B cell (primary cell): ENCODE results near the gene RNF212B. TPM values are rescaled to one million over a fixed set of nuclear protein-coding genes. Genes with fewer than 3 reads are reported as not detected.

ENCODE experiments used
- ATAC-seq: fragments of 200-7000 bp; cut with Tn5 transposase; one replicate; pipeline ENCODE4 v1.10.0; 2021; ENCODE audit warnings: low read depth, mild to moderate bottlenecking, moderate number of reproducible peaks, moderate library complexity
- CTCF ChIA-PET: fragments of 350-600 bp; sonication (Branson Sonifier 250); formaldehyde crosslinking; loops from one replicate; lab custom pipeline; 2021; ENCODE audit warnings: antibody characterized with exemption, inconsistent platforms; lab: Charles Lee
- POLR2A ChIA-PET: fragments of 350-600 bp; sonication (Branson Sonifier 250); formaldehyde crosslinking; loops from one replicate; lab custom pipeline; 2021; ENCODE audit warnings: antibody characterized with exemption; lab: Charles Lee
- DNase-seq: peaks from one replicate; pipeline ENCODE4 v3.0.0; 2013
- H2AFZ ChIP-seq: 2 replicates; pipeline ENCODE4 v1.6.1; 2012; ENCODE audit warnings: mild to moderate bottlenecking, low read depth, low read length; ENCODE audit not compliant: insufficient read depth, poor library complexity, severe bottlenecking
- H3K27ac ChIP-seq, 2 donors: 1 replicate in 1 of 2; 2 replicates in 1 of 2; pipeline ENCODE4 v1.5.1; 2012 to 2013; ENCODE audit warnings: low read length in 2 of 2, mild to moderate bottlenecking in 2 of 2, moderate library complexity in 1 of 2
- H3K27me3 ChIP-seq, 4 experiments: fragments of 200-600 bp in 1 of 4; sonication (generic) in 1 of 4; replicated peaks in 1 of 4; 1 replicate in 2 of 4; 2 replicates in 2 of 4; pipeline versions ENCODE4 v1.6.1 to v1.7.0; 2013 to 2016; ENCODE audit warnings: low read length in 3 of 4, mild to moderate bottlenecking in 2 of 4, mixed read lengths in 1 of 4, moderate library complexity in 1 of 4; ENCODE audit not compliant: insufficient read depth in 4 of 4, control insufficient read depth in 3 of 4; ENCODE audit errors: control extremely low read depth in 1 of 4
- H3K36me3 ChIP-seq, 2 experiments: replicated peaks in 1 of 2; 1 replicate in 1 of 2; 2 replicates in 1 of 2; pipeline versions ENCODE4 v1.6.1 to v1.7.1; 2013; ENCODE audit warnings: low read length in 1 of 2; ENCODE audit not compliant: insufficient read depth in 2 of 2, control insufficient read depth in 1 of 2; ENCODE audit errors: control extremely low read depth in 1 of 2, extremely low read depth in 1 of 2
- H3K4me1 ChIP-seq, 2 donors: fragments of 200-600 bp in 1 of 2; sonication (generic) in 1 of 2; 1 replicate in 1 of 2; 2 replicates in 1 of 2; pipeline versions ENCODE4 v1.5.1 to v1.6.1; 2013 to 2017; ENCODE audit warnings: low read length in 2 of 2; ENCODE audit not compliant: control insufficient read depth in 2 of 2, insufficient read depth in 2 of 2
- H3K4me2 ChIP-seq: replicated peaks from 2 replicates; pipeline ENCODE3; 2012; ENCODE audit warnings: mild to moderate bottlenecking, low read depth, low read length; ENCODE audit not compliant: poor library complexity, severe bottlenecking
- H3K4me3 ChIP-seq, 5 experiments: fragments of 200-600 bp in 1 of 5; sonication (generic) in 1 of 5; 1 replicate in 3 of 5; 2 replicates in 2 of 5; pipeline versions ENCODE4 v1.5.1 to v1.7.0; 2011 to 2016; ENCODE audit warnings: low read length in 4 of 5, mild to moderate bottlenecking in 4 of 5, low read depth in 2 of 5, control low read depth in 1 of 5, moderate library complexity in 1 of 5; ENCODE audit not compliant: insufficient read depth in 1 of 5; ENCODE audit errors: control extremely low read depth in 1 of 5, extremely low read depth in 1 of 5
- H3K79me2 ChIP-seq: fragments of 200-600 bp; sonication (generic); one replicate; pipeline ENCODE4 v1.6.0; 2016; ENCODE audit warnings: low read length; ENCODE audit not compliant: control insufficient read depth, insufficient read depth
- H3K9ac ChIP-seq: fragments of 200-600 bp; sonication (generic); 2 replicates; pipeline ENCODE4 v1.6.1; 2017; ENCODE audit warnings: mild to moderate bottlenecking, low read length, moderate library complexity
- H3K9me3 ChIP-seq, 3 donors: one replicate each; pipeline versions ENCODE4 v1.6.1 to v1.7.1; 2013; ENCODE audit warnings: low read length in 2 of 3; ENCODE audit not compliant: control insufficient read depth in 2 of 3, insufficient read depth in 1 of 3; ENCODE audit errors: control extremely low read depth in 1 of 3
- H4K20me1 ChIP-seq: 2 replicates; pipeline ENCODE4 v1.6.0; 2012; ENCODE audit warnings: mild to moderate bottlenecking, low read length; ENCODE audit not compliant: insufficient read depth, control insufficient read depth, poor library complexity, severe bottlenecking
- H3K27ac Mint-ChIP-seq: one replicate; pipeline ENCODE4 v1.8.0; 2021; ENCODE audit warnings: mixed read lengths
- H3K27me3 Mint-ChIP-seq: one replicate; pipeline ENCODE4 v1.8.0; 2021; ENCODE audit warnings: mixed read lengths
- H3K4me1 Mint-ChIP-seq: one replicate; pipeline ENCODE4 v1.8.0; 2021; ENCODE audit warnings: mixed read lengths
- H3K4me3 Mint-ChIP-seq: one replicate; pipeline ENCODE4 v1.8.0; 2021; ENCODE audit warnings: mixed read lengths
- H3K9me3 Mint-ChIP-seq: one replicate; pipeline ENCODE4 v1.8.0; 2022; ENCODE audit warnings: mixed read lengths; ENCODE audit not compliant: insufficient read depth
- CTCF ChIP-seq: fragments of 200-600 bp; IDR thresholded peaks from one replicate; pipeline ENCODE4 v1.8.0; 2022; ENCODE audit warnings: antibody characterized with exemption, mild to moderate bottlenecking
- EZH2 ChIP-seq: IDR thresholded peaks from 2 replicates; pipeline ENCODE4 v1.6.1; 2012; ENCODE audit warnings: borderline replicate concordance, low read depth, mild to moderate bottlenecking, moderate library complexity, low read length; ENCODE audit not compliant: insufficient read depth, poor library complexity, severe bottlenecking
- WGBS: methylation state at CpG from one replicate; pipeline ENCODE4 v1.1.5; 2013; ENCODE audit warnings: missing lambda C conversion rate; ENCODE audit not compliant: insufficient coverage; 5-methylcytosine and 5-hydroxymethylcytosine counted together
- intact Hi-C: fragments of 100-400 bp; cut with micrococcal nuclease; formaldehyde crosslinking; loops from one replicate; pipeline ENCODE4 v1.10.0; 2022
- polyA plus RNA-seq: library from polyadenylated mRNA; depleted of rRNA; stranded (reverse); fragments of >200 nt; gene quantifications from 2 replicates; pipeline ENCODE4 v1.2.3, GENCODE V29; 2012
- total RNA-seq, 2 donors: library from RNA; stranded (reverse); fragments of 120-200 nt in 1 of 2; gene quantifications; 1 replicate in 1 of 2; 2 replicates in 1 of 2; pipeline versions ENCODE4 v1.2.3 to v1.2.4, GENCODE V29; 2013 to 2022

RNF212B gene
- total and polyA plus RNA-seq, 2 donors (not counting 1 experiment from before 2014, with no cell fraction given) = not detected

- 87% methylated on average over 3 of the region's 6 CpGs for WGBS
- TF ChIP-seq EZH2 (no peak), CTCF (no peak)
- no peaks in the 10 kb centered on the region for H3K9me3 Mint-ChIP-seq
Observed at GRCh38 chr14:23249824-23250223, 12.1 kb downstream of the RNF212B start.

DNA sequence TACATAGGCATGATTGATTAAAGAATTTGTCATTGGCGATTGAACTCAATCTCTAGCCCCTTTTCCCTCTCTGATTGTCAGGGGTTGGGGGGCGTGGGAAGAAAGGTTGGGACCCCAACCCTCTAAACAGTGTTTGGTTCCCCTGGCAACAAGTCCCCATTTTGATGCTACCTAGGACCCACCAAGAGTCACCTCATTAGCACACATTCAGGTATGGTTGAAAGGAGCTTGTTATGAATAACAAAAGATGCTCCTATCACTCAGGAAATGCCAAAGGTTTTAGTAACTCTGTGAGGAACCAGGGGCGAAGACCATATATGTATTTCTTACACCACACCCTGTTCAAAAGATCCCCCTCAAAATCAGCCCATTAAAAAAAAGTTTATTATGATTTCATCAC, 14.3 kb downstream of the RNF212B start:
- intact Hi-C loops = no loop called here
- WGBS = no CpG with 5 or more reads among the region's 3 CpGs
- ATAC-seq = no peak
- H3K4me3 Mint-ChIP-seq = no peak overlapping the region
- no peak overlapping the region for H2AFZ ChIP-seq
- H3K27ac ChIP-seq = no peak overlapping the region
- H3K36me3 ChIP-seq = no peaks in the 10 kb centered on the region
- H3K79me2 ChIP-seq = no peaks in the 10 kb centered on the region
- H3K4me2 ChIP-seq = no peak overlapping the region
- POLR2A ChIA-PET = no interaction called here
- H3K4me3 ChIP-seq = no peak overlapping the region
- H4K20me1 ChIP-seq = no peaks in the 10 kb centered on the region
- H3K4me1 ChIP-seq = no peaks in the 10 kb centered on the region
- peaks cover 0 to 6% (median 0%) of the 10 kb centered on the region in 4 experiments for H3K27me3 ChIP-seq
- no peaks in the 10 kb centered on the region for H3K9me3 Mint-ChIP-seq
- H3K9me3 ChIP-seq = no peaks in the 10 kb centered on the region
- H3K4me1 Mint-ChIP-seq = no peaks in the 10 kb centered on the region
- no peak overlapping the region for H3K9ac ChIP-seq
- peaks cover 35% of the 10 kb centered on the region for H3K27me3 Mint-ChIP-seq
- H3K27ac Mint-ChIP-seq = no peak overlapping the region
- CTCF ChIA-PET = no interaction called here
- TF ChIP-seq EZH2 = no peak
- no peak for TF ChIP-seq CTCF
- DNase-seq = no peak

More at GRCh38 chr14:23249824-23250223, 12.1 kb downstream of the RNF212B start:
- no peak overlapping the region for H3K4me3 Mint-ChIP-seq
- Histone ChIP-seq H3K27me3 (peaks cover 0 to 6% (median 0%) of the 10 kb centered on the region in 4 experiments), H4K20me1 (no peaks in the 10 kb centered on the region), H3K4me2 (no peak overlapping the region), H2AFZ (no peak overlapping the region), H3K4me3 (no peak overlapping the region), H3K36me3 (no peaks in the 10 kb centered on the region), H3K79me2 (no peaks in the 10 kb centered on the region), H3K4me1 (no peaks in the 10 kb centered on the region), H3K9ac (no peak overlapping the region), H3K27ac (no peak overlapping the region), H3K9me3 (no peaks in the 10 kb centered on the region)
- ChIA-PET CTCF (no interaction called here), POLR2A (no interaction called here)
- H3K27me3 Mint-ChIP-seq = peaks cover 33% of the 10 kb centered on the region
- H3K4me1 Mint-ChIP-seq = no peaks in the 10 kb centered on the region
- H3K27ac Mint-ChIP-seq = no peak overlapping the region
- intact Hi-C loops = no loop called here
- no peak for ATAC-seq
- DNase-seq = no peak
